ENCODE data around the gene ULK3.
A peak's percentile ranks its signal among the peaks of the same experiment; 100 is the strongest.
"Not testable (repeated sequence)": the region's sequence is repeated elsewhere in the genome, so short reads cannot be mapped to it uniquely, and the experiment has no call there.

Gene ULK3

GRCh38 chr15:74842581-74843444, at the start of gene ULK3:
Gene ULK3, minus strand, starts transcription at chr15:74843156. Its CDS starts 51 bp downstream, at chr15:74843105.
- H3K4me1 ChIP-seq (ENCODE audit: control insufficient read depth, insufficient read depth, low read length): peaks cover 17% of the 10 kb centered on the region
- peak within 1 kb of the TSS; percentile 81 for H3K9ac ChIP-seq (ENCODE audit: low read length)
- H3K27me3 ChIP-seq (ENCODE audit: control insufficient read depth, insufficient read depth, low read length): no peaks in the 10 kb centered on the region
- peak within 1 kb of the TSS; percentile 92 for H3K27ac ChIP-seq (ENCODE audit: low read depth, low read length)
- H3K36me3 ChIP-seq (ENCODE audit: control insufficient read depth, insufficient read depth, low read length): peaks cover 32% of the 10 kb centered on the region
- H3K4me3 ChIP-seq (ENCODE audit: low read depth, low read length): peak within 1 kb of the TSS; percentile 86
- no peaks in the 10 kb centered on the region for H3K9me3 ChIP-seq (ENCODE audit: control insufficient read depth, insufficient read depth, low read depth, low read length)

- Histone ChIP-seq H3K4me3 (ENCODE audit: low read depth, low read length) (no peak overlapping the region), H3K27ac (ENCODE audit: low read depth, low read length) (no peak overlapping the region), H3K4me1 (ENCODE audit: control insufficient read depth, insufficient read depth, low read length) (peaks cover 5% of the 10 kb centered on the region; the same call in 1 of the 2 replicates), H3K9me3 (ENCODE audit: control insufficient read depth, insufficient read depth, low read depth, low read length) (no peaks in the 10 kb centered on the region), H3K27me3 (ENCODE audit: control insufficient read depth, insufficient read depth, low read length) (no peaks in the 10 kb centered on the region), H3K36me3 (ENCODE audit: control insufficient read depth, insufficient read depth, low read length) (peaks cover 39% of the 10 kb centered on the region), H3K9ac (ENCODE audit: low read length) (no peak overlapping the region)
Observed at GRCh38 chr15:74892313-74892712, 49.4 kb upstream of the ULK3 start.

GRCh38 chr15:74891469-74891868, 48.5 kb upstream of the ULK3 start:
- no peak overlapping the region for H3K9ac ChIP-seq (ENCODE audit: low read length)
- H3K27ac ChIP-seq (ENCODE audit: low read depth, low read length): no peak overlapping the region
- no peaks in the 10 kb centered on the region for H3K9me3 ChIP-seq (ENCODE audit: control insufficient read depth, insufficient read depth, low read depth, low read length)
- H3K4me1 ChIP-seq (ENCODE audit: control insufficient read depth, insufficient read depth, low read length): peaks cover 5% of the 10 kb centered on the region; the same call in 1 of the 2 replicates
- H3K36me3 ChIP-seq (ENCODE audit: control insufficient read depth, insufficient read depth, low read length): peaks cover 31% of the 10 kb centered on the region
- H3K27me3 ChIP-seq (ENCODE audit: control insufficient read depth, insufficient read depth, low read length): no peaks in the 10 kb centered on the region
- no peak overlapping the region for H3K4me3 ChIP-seq (ENCODE audit: low read depth, low read length)

GRCh38 chr15:74890665-74890960, 47.7 kb upstream of the ULK3 start:
- H3K27ac ChIP-seq (ENCODE audit: low read depth, low read length): no peak overlapping the region
- H3K4me1 ChIP-seq (ENCODE audit: control insufficient read depth, insufficient read depth, low read length): peaks cover 5% of the 10 kb centered on the region; the same call in 1 of the 2 replicates
- peak overlapping the region; percentile 79 for H3K4me3 ChIP-seq (ENCODE audit: low read depth, low read length)
- H3K36me3 ChIP-seq (ENCODE audit: control insufficient read depth, insufficient read depth, low read length): peaks cover 25% of the 10 kb centered on the region
- no peaks in the 10 kb centered on the region for H3K9me3 ChIP-seq (ENCODE audit: control insufficient read depth, insufficient read depth, low read depth, low read length)
- H3K9ac ChIP-seq (ENCODE audit: low read length): peak overlapping the region; percentile 88
- no peaks in the 10 kb centered on the region for H3K27me3 ChIP-seq (ENCODE audit: control insufficient read depth, insufficient read depth, low read length)

- Histone ChIP-seq H3K27me3 (ENCODE audit: control insufficient read depth, insufficient read depth, low read length) (no peaks in the 10 kb centered on the region), H3K27ac (ENCODE audit: low read depth, low read length) (no peak within 1 kb of the TSS), H3K9ac (ENCODE audit: low read length) (peak within 1 kb of the TSS; percentile 88), H3K36me3 (ENCODE audit: control insufficient read depth, insufficient read depth, low read length) (peaks cover 25% of the 10 kb centered on the region), H3K4me1 (ENCODE audit: control insufficient read depth, insufficient read depth, low read length) (peaks cover 5% of the 10 kb centered on the region; the same call in 1 of the 2 replicates), H3K4me3 (ENCODE audit: low read depth, low read length) (peak within 1 kb of the TSS; percentile 79), H3K9me3 (ENCODE audit: control insufficient read depth, insufficient read depth, low read depth, low read length) (no peaks in the 10 kb centered on the region)
Observed at GRCh38 chr15:74889883-74890664, 47.1 kb upstream of the ULK3 start, which contains the start of gene MPI. Gene MPI, plus strand, starts transcription at chr15:74890042. Its CDS starts 32 bp downstream, at chr15:74890074.

GRCh38 chr15:74889390-74889882, 46.5 kb upstream of the ULK3 start:
- Histone ChIP-seq H3K36me3 (ENCODE audit: control insufficient read depth, insufficient read depth, low read length) (peaks cover 25% of the 10 kb centered on the region), H3K27me3 (ENCODE audit: control insufficient read depth, insufficient read depth, low read length) (no peaks in the 10 kb centered on the region), H3K27ac (ENCODE audit: low read depth, low read length) (no peak overlapping the region), H3K4me3 (ENCODE audit: low read depth, low read length) (peak overlapping the region; percentile 79), H3K9ac (ENCODE audit: low read length) (peak overlapping the region; percentile 6), H3K9me3 (ENCODE audit: control insufficient read depth, insufficient read depth, low read depth, low read length) (no peaks in the 10 kb centered on the region), H3K4me1 (ENCODE audit: control insufficient read depth, insufficient read depth, low read length) (peaks cover 5% of the 10 kb centered on the region; the same call in 1 of the 2 replicates)

- Histone ChIP-seq H3K9ac (ENCODE audit: low read length) (no peak overlapping the region), H3K9me3 (ENCODE audit: control insufficient read depth, insufficient read depth, low read depth, low read length) (no peaks in the 10 kb centered on the region), H3K27ac (ENCODE audit: low read depth, low read length) (no peak overlapping the region), H3K4me1 (ENCODE audit: control insufficient read depth, insufficient read depth, low read length) (peaks cover 5% of the 10 kb centered on the region; the same call in 1 of the 2 replicates), H3K36me3 (ENCODE audit: control insufficient read depth, insufficient read depth, low read length) (peaks cover 23% of the 10 kb centered on the region), H3K4me3 (ENCODE audit: low read depth, low read length) (peak overlapping the region; percentile 79; the same call in 1 of the 2 replicates), H3K27me3 (ENCODE audit: control insufficient read depth, insufficient read depth, low read length) (no peaks in the 10 kb centered on the region)
Observed at GRCh38 chr15:74888716-74889115, 45.8 kb upstream of the ULK3 start.

GRCh38 chr15:74887537-74888193, 44.7 kb upstream of the ULK3 start:
- not testable (repeated sequence) for H3K4me3 ChIP-seq (ENCODE audit: low read depth, low read length); H3K27me3 ChIP-seq (ENCODE audit: control insufficient read depth, insufficient read depth, low read length); H3K27ac ChIP-seq (ENCODE audit: low read depth, low read length); H3K4me1 ChIP-seq (ENCODE audit: control insufficient read depth, insufficient read depth, low read length); H3K9ac ChIP-seq (ENCODE audit: low read length); H3K9me3 ChIP-seq (ENCODE audit: control insufficient read depth, insufficient read depth, low read depth, low read length)
- H3K36me3 ChIP-seq (ENCODE audit: control insufficient read depth, insufficient read depth, low read length): peaks cover 13% of the 10 kb centered on the region

- peaks cover 8% of the 10 kb centered on the region; the same call in 1 of the 2 replicates for H3K9me3 ChIP-seq (ENCODE audit: control insufficient read depth, insufficient read depth, low read depth, low read length)
- no peaks in the 10 kb centered on the region for H3K27me3 ChIP-seq (ENCODE audit: control insufficient read depth, insufficient read depth, low read length)
- H3K36me3 ChIP-seq (ENCODE audit: control insufficient read depth, insufficient read depth, low read length): no peaks in the 10 kb centered on the region
- H3K27ac ChIP-seq (ENCODE audit: low read depth, low read length): no peak overlapping the region
- peaks cover 5% of the 10 kb centered on the region; the same call in 1 of the 2 replicates for H3K4me1 ChIP-seq (ENCODE audit: control insufficient read depth, insufficient read depth, low read length)
- no peak overlapping the region for H3K4me3 ChIP-seq (ENCODE audit: low read depth, low read length)
- no peak overlapping the region for H3K9ac ChIP-seq (ENCODE audit: low read length)
Observed at GRCh38 chr15:74885461-74885860, 42.5 kb upstream of the ULK3 start.

- Histone ChIP-seq H3K27me3 (ENCODE audit: control insufficient read depth, insufficient read depth, low read length) (no peaks in the 10 kb centered on the region), H3K9me3 (ENCODE audit: control insufficient read depth, insufficient read depth, low read depth, low read length) (peaks cover 8% of the 10 kb centered on the region; the same call in 1 of the 2 replicates), H3K27ac (ENCODE audit: low read depth, low read length) (no peak overlapping the region), H3K4me3 (ENCODE audit: low read depth, low read length) (no peak overlapping the region), H3K9ac (ENCODE audit: low read length) (no peak overlapping the region), H3K4me1 (ENCODE audit: control insufficient read depth, insufficient read depth, low read length) (peaks cover 5% of the 10 kb centered on the region; the same call in 1 of the 2 replicates), H3K36me3 (ENCODE audit: control insufficient read depth, insufficient read depth, low read length) (no peaks in the 10 kb centered on the region)
Observed at GRCh38 chr15:74884428-74885223, 41.7 kb upstream of the ULK3 start.

Measured in HUES6 (cell line).